BJ (cell line): ENCODE data around the gene SEMA4C. TPM values are rescaled to one million over a fixed set of nuclear protein-coding genes. Genes with fewer than 3 reads are reported as not detected.

Experiments used
- CTCF ChIA-PET: fragments of 350-600 bp; formaldehyde crosslinking; extraction: SDS; loops from one replicate; lab custom pipeline; 2021; ENCODE audit warnings: antibody characterized with exemption, inconsistent platforms; lab: Yijun Ruan, JAX
- POLR2A ChIA-PET: fragments of 300-600 bp; sonication (Branson Sonifier 250); formaldehyde crosslinking; extraction: SDS; loops from one replicate; lab custom pipeline; 2021; ENCODE audit warnings: antibody characterized with exemption; lab: Charles Lee
- DNase-seq: peaks from one replicate; pipeline ENCODE4 v3.0.0-alpha.2; 2011; ENCODE audit warnings: low read depth
- H3K27me3 ChIP-seq: 2 replicates; pipeline ENCODE4 v1.6.0; 2011; ENCODE audit warnings: low read length; ENCODE audit not compliant: control insufficient read depth, insufficient read depth
- H3K36me3 ChIP-seq: 2 replicates; pipeline ENCODE4 v1.5.1; 2011; ENCODE audit warnings: low read length; ENCODE audit not compliant: control insufficient read depth, insufficient read depth
- H3K4me3 ChIP-seq: 2 replicates; pipeline ENCODE4 v1.5.1; 2011; ENCODE audit warnings: low read depth, mild to moderate bottlenecking, control low read depth, low read length
- polyA plus RNA-seq: library from polyadenylated mRNA; depleted of rRNA; stranded (reverse); fragments of >200 nt; gene quantifications from 2 replicates; pipeline ENCODE4 v1.2.3, GENCODE V29; 2011
- TF ChIP-seq, protein P1 (sequence below): IDR thresholded peaks from 2 replicates; pipeline ENCODE4 v1.5.1; 2011; ENCODE audit warnings: low read depth, mild to moderate bottlenecking, control low read depth, inconsistent platforms, low read length, moderate library complexity; ENCODE audit not compliant: insufficient read depth

SEMA4C gene
- polyA plus RNA-seq, 1 experiment, result 29.7 TPM

DNA sequence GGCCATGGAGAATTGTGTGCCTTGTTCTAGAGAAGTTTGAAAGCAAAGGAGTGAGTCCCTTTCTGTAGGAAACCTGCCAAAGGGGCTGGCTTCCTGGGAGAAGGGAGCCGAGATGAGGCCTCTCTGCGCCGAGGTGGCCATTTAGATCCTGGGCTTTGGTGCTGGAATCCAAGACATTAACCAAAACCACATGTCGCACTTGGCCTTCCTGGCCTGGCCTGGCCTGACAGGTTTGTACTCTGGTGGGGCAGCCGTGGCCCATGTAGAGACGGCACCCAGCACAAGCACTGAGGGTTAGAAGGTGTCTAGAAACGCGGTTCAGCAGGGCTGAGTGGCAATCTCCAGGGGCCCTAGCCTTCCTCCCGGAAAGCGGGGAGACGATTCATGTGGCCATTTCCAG, 46.7 kb downstream of the SEMA4C start:
- POLR2A ChIA-PET, result no interaction called here
- no peaks in the 10 kb centered on the region for H3K27me3 ChIP-seq
- TF ChIP-seq, protein P1, sequence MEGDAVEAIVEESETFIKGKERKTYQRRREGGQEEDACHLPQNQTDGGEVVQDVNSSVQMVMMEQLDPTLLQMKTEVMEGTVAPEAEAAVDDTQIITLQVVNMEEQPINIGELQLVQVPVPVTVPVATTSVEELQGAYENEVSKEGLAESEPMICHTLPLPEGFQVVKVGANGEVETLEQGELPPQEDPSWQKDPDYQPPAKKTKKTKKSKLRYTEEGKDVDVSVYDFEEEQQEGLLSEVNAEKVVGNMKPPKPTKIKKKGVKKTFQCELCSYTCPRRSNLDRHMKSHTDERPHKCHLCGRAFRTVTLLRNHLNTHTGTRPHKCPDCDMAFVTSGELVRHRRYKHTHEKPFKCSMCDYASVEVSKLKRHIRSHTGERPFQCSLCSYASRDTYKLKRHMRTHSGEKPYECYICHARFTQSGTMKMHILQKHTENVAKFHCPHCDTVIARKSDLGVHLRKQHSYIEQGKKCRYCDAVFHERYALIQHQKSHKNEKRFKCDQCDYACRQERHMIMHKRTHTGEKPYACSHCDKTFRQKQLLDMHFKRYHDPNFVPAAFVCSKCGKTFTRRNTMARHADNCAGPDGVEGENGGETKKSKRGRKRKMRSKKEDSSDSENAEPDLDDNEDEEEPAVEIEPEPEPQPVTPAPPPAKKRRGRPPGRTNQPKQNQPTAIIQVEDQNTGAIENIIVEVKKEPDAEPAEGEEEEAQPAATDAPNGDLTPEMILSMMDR, result no peak

DNA sequence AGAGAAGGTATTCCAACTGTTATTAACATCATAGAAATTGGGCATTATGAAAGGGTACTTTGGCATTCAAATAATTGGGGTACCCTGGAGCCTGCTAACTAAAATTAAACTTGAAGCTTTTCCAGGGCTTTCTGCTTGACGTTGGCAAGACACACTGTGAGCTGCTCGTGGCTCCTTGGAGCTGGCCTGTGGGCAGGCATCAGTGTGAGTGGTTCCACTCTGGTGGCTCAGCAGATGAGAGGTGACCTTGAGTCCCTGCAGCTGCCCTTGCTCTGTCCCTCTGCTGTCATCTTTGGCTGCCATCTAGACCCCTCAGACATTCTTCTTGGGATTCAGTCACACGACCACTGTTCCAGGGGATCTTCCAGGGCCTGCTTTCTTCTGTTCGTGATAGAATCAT, 47.1 kb downstream of the SEMA4C start:
- Histone ChIP-seq H3K27me3 (no peaks in the 10 kb centered on the region), H3K4me3 (no peak overlapping the region), H3K36me3 (peaks cover 6% of the 10 kb centered on the region)
- ChIA-PET CTCF (interaction anchor here (1.3 to 1.7 kb wide), 2 partner anchors 22 to 35 kb away, joined by 4 to 7 read pairs; partner anchors contain the start of gene ANKRD39), POLR2A (no interaction called here)
- no peak for DNase-seq
- TF ChIP-seq, protein P1, result no peak

More for the DNA sequence above, 46.7 kb downstream of the SEMA4C start:
- H3K36me3 ChIP-seq, result peaks cover 10% of the 10 kb centered on the region
- no peak for DNase-seq
- no peak overlapping the region for H3K4me3 ChIP-seq
- CTCF ChIA-PET, result interaction anchor here (0.9 to 1.7 kb wide), 3 partner anchors 9 to 35 kb away, joined by 4 to 7 read pairs (median 4); partner anchors contain the start of gene ANKRD39

DNA sequence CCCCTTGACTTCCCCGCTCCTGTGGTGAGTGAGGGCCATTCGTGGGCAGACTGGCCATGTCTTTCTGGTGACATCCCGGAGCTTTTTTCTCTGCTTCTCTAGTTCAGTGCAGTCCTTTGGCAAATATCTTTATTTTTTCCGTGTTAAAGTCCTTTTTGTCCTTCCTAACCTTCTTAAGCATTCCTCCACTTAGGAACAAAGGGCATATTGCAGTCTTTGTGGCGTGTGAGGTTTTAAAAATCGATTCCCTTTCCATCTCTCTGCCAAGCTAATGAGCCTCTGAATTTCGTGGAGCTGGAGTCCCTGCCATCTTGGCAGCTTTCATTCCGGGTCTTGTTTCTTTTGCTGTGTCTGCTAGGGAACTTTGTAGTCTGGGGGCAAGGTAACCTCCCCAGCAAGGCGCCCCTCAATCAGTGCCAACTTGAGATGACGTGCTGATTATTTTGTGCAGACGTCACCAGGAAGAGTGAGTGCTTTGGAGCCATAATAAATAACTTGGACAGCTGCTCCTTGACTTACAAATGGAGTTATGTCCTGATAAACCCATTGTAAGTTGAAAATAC, 48.7 kb downstream of the SEMA4C start:
- ChIA-PET POLR2A (no interaction called here), CTCF (interaction anchor here (0.9 to 1.4 kb wide), 2 partner anchors 37 to 131 kb away, joined by 3 read pairs; partner anchors contain the start of gene ANKRD39)
- TF ChIP-seq, protein P1, result no peak
- Histone ChIP-seq H3K36me3 (peaks cover 3% of the 10 kb centered on the region), H3K4me3 (no peak overlapping the region), H3K27me3 (no peaks in the 10 kb centered on the region)
- DNase-seq, result no peak

DNA sequence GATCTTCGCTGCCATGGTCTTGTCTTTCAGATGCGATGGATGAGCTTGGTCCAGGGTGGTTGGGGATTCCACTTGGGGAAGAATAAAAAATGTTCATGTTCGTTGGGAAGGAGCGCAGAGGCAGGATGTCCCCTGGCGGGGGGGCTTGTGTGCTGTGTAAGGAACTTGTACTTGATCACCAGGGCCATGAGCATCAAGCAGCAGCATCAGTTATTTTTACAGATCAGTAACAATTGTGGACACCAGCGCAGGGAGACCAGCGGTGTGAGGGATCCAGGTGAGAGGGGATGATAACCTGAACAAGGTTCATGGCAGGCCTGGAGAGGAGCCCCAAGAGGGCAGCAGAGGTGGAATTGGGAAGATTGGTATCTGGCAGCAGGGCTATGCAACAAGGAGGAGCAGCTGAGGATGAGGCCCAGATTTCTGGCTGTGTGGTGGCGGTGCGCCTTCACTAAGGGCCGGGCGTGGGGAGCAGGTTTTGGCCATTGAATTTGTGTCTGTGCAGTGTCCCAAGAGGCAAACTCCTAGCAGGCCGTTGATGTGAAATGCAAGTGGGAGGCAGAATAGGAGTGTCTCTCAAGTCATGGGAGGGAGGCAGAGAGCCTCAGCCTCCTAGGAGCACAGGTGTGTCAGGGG, 49.9 kb downstream of the SEMA4C start:
- CTCF ChIA-PET, result interaction anchor here (0.6 kb wide), 2 partner anchors 13 to 304 kb away, joined by 3 read pairs; no protein-coding TSS in a partner anchor
- no peaks in the 10 kb centered on the region for H3K27me3 ChIP-seq
- DNase-seq, result no peak
- POLR2A ChIA-PET, result no interaction called here
- no peak overlapping the region for H3K4me3 ChIP-seq
- TF ChIP-seq, protein P1, result no peak
- H3K36me3 ChIP-seq, result peaks cover 3% of the 10 kb centered on the region

DNA sequence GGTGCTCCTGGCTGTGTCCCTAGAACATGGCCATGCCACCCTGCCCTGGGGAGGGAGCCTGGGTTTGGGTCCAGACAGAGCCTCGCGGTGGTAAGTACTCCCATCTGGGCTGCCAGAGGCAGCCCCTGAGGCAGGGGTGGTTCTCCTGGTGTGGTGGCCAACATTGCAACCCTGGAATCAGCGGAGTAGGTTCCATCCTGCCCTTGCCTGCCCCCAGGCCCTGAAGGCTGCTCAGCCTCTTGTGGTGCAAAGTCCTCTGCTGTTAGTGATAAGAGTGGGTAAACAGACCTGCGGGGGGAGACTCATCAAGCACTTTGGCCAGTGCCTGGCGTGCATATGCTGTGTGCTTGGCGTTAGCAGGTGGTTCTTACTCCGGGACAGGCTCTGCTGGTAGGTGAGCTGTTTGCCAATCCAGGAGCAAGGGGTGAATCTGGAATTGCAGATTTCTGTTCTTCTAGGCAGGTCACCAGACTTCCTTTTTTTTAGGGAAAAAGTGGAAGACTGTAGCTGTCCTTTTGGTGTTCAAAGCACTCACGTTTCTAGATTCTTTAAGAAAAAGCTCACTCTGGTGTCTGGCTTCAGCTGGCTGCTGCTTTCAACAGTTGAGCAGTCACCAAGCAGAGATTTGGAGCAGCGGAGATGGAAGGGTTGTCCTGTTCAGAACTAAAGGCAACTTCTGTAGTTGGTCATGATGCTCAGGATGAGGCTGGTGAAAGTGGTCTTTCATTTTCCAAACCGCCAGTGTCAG, 50.6 kb downstream of the SEMA4C start:
- TF ChIP-seq, protein P1, result no peak
- ChIA-PET CTCF (interaction anchor here (0.6 kb wide), 2 partner anchors 14 to 553 kb away, joined by 3 read pairs; no protein-coding TSS in a partner anchor), POLR2A (no interaction called here)
- H3K36me3 ChIP-seq, result peaks cover 2% of the 10 kb centered on the region
- H3K27me3 ChIP-seq, result no peaks in the 10 kb centered on the region
- no peak for DNase-seq
- H3K4me3 ChIP-seq, result no peak overlapping the region
